Ramos (cell line): ENCODE measurements around the gene SUPT3H.
"Not testable (repeated sequence)": the region's sequence is repeated elsewhere in the genome, so short reads cannot be mapped to it uniquely, and the experiment has no call there.

Experiments
- in situ Hi-C: fragments of 300-500 bp; cut with MboI; formaldehyde crosslinking; loops from one replicate; pipeline ENCODE4 v1.14.3; 2022; ENCODE audit warnings: low sequenced_read_pairs; ENCODE audit not compliant: unreplicated experiment

SUPT3H gene

DNA sequence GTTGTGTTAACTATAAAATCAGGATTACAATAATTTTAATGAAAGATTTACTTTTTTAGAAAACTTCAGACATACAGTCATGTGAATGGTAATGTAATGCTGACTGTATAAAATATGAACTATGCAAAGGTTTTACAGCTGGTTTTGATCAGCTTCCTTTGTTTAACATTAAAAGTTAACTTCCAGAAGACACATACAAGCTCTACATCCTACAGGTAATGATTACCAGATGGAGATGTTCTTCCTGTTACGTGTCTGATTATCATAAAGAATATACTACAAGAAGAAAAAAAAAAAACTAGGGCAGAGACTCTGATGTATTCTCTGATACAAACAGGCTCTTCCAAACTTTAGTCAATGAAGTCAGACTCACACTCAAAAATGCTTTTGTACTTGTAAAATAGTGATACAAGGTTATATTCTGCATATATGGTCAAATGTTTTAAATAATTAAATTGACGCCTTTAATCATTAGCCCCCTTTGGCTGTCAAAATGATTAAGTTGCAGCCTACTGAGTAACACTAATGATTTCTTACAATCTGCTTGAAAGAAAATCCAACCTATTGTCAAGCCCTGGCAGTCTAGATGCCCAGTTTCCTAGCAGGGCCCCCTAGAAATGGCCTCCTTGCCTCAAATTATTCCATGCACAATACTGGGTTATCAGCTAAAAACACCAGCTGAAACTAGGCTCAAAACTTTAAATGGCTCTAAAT is 301.4 kb downstream of the SUPT3H start:
- in situ Hi-C loops = no loop called here

DNA sequence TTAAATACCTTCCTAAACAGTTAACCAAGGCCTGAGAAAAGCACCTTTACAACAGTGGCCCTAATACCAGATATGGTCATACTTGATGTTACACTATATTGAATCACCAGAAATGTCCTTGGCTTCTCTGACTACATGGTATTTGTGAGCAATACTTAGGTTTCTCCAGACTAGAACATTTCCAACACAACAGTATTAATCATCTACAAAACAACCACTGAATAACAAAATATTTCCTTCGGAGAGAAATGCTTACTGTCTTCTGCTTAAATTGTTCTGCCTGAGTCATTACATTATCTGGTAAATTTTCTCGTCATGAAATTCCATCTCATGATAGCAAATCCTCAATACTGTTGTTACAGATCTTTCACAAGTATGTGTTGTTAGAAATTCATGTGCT is 302.5 kb downstream of the SUPT3H start:
- in situ Hi-C loops = no loop called here

GRCh38 chr6:45074439-45074838 is 303.3 kb downstream of the SUPT3H start:
- in situ Hi-C loops = no loop called here

DNA sequence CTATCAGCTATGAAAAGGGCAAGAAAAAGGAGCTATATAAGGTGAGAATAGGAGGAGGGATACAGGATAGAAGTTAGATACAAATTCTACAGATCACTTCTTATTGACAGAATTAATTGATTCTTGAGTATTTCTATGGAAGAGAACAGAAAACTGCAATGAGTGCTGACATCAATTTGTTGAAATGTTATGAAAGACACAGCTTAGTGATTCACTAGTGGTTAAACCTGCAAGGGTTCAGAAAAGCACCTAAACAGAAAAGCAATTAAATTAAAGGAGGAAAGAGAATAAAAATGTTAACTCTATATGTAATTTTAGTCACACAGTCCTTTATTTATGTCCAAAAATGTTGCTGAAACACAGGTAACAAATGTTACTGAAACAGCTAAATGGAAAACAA is 304.0 kb downstream of the SUPT3H start:
- in situ Hi-C loops = no loop called here

- in situ Hi-C loops = no loop called here
These were observed 305.1 kb downstream of the SUPT3H start for GRCh38 chr6:45072673-45073072.

- in situ Hi-C loops = no loop called here
These were observed 305.7 kb downstream of the SUPT3H start for GRCh38 chr6:45072016-45072415.

GRCh38 chr6:45069091-45069490 is 308.6 kb downstream of the SUPT3H start:
- in situ Hi-C loops = no loop called here

DNA sequence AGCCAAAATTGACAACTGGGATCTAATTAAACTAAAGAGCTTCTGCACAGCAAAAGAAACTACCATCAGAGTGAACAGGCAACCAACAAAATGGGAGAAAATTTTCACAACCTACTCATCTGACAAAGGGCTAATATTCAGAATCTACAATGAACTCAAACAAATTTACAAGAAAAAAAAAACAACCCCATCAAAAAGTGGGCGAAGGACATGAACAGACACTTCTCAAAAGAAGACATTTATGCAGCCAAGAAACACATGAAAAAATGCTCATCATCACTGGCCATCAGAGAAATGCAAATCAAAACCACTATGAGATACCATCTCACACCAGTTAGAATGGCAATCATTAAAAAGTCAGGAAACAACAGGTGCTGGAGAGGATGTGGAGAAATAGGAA is 310.3 kb downstream of the SUPT3H start:
- in situ Hi-C loops = not testable (repeated sequence)

DNA sequence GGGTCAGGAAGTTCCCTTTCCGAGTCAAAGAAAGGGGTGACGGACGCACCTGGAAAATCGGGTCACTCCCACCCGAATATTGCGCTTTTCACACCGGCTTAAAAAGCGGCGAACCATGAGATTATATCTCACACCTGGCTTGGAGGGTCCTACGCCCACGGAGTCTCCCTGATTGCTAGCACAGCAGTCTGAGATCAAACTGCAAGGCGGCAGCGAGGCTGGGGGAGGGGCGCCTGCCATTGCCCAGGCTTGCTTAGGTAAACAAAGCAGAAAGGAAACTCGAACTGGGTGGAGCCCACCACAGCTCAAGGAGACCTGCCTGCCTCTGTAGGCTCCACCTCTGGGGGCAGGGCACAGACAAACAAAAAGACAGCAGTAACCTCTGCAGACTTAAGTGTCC is 315.1 kb downstream of the SUPT3H start:
- in situ Hi-C loops = not testable (repeated sequence)

DNA sequence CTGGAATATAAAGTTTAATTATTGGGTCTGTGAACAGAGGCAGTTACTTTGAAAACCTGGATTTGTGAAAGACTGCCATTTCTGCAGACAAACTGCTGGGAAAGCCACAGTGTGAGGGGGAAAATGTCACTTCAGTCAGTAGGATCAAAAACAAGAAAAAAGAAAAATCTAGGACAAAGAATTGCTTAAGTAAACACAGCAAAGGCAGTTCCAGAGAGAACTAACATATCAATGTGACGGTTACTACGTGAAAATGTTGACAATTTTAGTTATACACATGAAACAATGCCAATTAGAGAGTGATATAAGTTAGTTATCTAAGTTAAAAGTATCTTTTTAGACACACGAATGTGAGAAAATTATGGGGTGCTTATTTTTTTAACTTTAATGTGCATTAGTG is 320.0 kb downstream of the SUPT3H start:
- in situ Hi-C loops = no loop called here

- in situ Hi-C loops = no loop called here
These were observed 323.1 kb downstream of the SUPT3H start for GRCh38 chr6:45054610-45055009.

DNA sequence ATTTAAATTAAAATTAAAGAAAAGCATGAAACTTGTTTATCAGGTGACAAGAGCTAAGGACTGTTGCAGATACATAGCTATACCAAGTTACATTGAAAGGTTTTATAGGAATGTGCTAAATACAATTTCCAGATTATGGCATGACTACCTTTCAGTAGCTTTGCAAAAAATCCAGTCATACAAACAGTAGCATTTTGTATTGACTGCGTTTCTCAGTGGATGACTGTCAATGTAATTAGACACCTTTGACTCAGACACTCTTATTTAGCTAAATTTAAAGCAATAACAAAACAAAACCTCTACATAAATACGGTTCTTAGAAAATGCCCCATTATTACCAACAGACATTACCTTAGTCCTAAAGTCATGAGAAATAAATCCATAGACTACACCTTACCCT is 325.4 kb downstream of the SUPT3H start:
- in situ Hi-C loops = no loop called here

DNA sequence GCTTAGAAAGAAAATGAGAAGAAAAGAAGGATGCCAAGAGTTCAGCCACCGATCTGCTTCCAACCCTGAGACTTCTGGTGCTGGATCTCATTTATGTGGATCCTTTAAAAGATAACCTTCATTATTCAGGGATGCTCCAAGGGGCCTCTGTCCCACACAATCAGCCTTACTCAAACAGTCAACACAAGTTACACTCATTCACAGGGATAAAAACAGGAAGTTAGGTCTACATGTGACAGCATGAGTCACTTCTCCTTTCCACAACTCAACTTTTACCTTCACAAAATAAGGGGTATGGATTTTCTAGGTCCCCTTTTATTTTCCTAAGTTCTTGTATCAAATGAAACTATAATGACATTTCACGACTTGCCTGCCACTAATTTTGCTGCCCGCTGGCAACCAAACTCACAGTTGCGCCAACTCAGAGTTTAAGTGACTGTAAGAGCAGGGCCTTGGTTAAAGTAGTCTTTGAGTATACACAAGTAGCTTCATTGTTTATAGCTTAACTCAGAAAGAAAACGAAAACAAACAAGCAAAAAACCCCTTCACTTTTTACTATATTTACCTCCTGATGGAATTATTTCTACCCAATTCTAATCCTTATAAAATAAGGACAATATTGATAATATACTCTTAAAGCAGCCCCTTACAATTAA is 328.4 kb downstream of the SUPT3H start:
- in situ Hi-C loops = no loop called here

DNA sequence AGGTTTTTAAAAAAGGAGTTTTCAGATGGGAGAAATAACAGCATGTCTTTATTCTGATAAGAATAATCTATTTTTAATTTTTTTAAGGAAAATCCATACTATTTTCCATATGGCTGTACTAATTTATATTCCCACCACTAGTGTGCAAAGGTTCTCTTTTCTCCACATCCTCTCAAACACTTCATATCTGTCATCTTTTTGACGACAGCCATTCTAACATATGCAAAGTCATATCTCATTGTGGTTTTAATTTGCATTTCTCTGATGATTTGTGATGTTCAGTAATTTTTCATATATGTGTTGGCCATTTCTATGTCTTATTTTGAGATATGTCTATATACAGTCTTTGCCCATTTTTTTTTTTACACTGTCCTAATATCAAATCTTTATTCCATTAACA is 330.2 kb downstream of the SUPT3H start:
- in situ Hi-C loops = no loop called here

DNA sequence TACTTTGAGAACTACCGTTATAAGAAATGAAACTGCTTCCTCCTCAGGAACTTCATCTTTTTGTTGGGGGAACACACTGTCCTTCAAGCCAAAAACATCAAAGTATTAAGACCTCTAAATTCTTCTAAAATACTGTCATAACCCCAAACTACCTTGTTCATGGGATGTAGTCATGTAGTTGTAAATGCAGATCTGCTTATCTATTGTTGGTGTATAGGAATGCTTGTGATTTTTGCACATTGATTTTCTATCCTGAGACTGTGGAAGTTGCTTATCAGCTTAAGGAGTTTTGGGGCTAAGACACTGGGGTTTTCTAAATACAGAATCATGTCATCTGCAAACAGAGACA is 332.5 kb downstream of the SUPT3H start:
- in situ Hi-C loops = no loop called here

- in situ Hi-C loops = no loop called here
These were observed 333.1 kb downstream of the SUPT3H start for GRCh38 chr6:45044510-45045252.

GRCh38 chr6:45044086-45044485 is 333.6 kb downstream of the SUPT3H start:
- in situ Hi-C loops = no loop called here

DNA sequence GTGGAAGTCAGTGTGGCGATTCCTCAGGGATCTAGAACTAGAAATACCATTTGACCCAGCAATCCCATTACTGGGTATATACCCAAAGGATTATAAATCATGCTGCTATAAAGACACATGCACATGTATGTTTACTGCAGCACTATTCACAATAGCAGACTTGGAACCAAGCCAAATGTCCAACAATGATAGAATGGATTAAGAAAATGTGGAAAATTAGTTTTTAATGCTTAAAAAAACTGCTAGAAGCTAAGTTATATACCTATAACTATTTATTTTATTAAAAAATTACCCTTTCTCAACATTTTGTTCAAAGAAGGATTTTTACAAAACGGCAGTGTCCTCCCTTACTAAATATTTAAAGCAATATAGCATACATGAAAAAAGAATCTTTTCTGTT is 335.1 kb downstream of the SUPT3H start:
- in situ Hi-C loops = not testable (repeated sequence)

DNA sequence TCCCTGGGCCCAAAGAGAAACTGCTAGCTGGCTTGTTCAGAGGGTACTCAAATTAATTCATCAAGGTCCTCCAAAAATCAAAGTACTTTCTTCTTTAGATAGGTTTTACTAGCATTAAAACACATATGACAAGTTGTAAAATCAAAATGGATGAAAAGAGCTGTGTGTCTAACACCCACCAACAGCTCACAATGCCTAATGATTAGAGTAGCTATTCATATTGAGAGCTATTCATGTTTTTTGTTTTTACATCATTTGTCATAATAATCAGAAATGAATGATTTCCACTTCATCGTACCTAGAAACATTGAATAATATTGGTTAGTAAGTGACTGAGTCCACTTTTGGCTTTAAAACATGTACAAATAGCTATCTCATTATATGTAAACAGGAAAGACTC is 339.5 kb downstream of the SUPT3H start:
- in situ Hi-C loops = no loop called here

- in situ Hi-C loops = no loop called here
These were observed 341.6 kb downstream of the SUPT3H start for GRCh38 chr6:45036103-45036502.

DNA sequence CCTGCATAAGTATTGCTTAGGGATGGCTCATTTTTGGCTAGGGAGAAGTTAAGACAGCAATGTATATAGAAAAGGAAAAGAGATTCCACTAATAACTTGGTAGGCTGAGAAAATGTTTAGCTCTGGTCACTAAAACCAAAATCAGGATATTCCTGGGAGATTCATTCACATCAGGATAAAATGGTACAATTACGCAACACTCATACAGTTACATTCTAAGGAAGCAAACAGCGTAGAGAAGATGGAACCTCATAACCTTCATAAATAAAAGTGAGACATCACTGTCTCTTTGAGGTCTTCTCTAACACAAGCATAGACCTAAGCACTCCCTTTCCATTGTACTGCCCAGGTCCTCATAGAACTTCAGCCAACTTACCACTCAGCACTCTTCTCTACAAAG is 345.3 kb downstream of the SUPT3H start:
- in situ Hi-C loops = no loop called here

DNA sequence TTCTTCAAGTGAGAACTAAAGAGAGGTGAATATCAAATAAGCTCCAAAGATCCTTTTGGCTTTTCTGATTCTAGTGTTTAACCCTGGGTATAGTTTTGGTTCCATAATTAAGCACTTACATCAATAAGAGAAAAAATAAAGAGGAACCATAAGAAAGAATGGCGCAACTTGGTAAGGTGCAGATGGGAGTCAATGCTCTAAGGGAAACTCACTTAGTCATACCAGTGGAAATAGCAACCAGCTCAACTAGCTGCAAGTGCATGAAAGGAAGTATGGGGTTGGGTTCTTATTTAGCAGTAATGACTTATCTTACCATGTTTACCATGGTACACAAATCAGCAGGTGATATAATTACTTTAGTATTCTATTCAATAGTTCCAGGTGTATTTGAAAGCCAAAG is 346.1 kb downstream of the SUPT3H start:
- in situ Hi-C loops = no loop called here
